NCI-H1105 (cell line): ENCODE measurements around the gene B3GNT2.
"Not testable (repeated sequence)": the region's sequence is repeated elsewhere in the genome, so short reads cannot be mapped to it uniquely, and the experiment has no call there.

Experiments
- DNase-seq: peaks from one replicate; lab custom pipeline; 2025; lab: John Stamatoyannopoulos, UW

B3GNT2 gene

GRCh38 chr2:62195421-62196277 is at the start of gene B3GNT2:
TSS of gene B3GNT2 (plus strand) at chr2:62196115. CDS start at chr2:62222221, 26,106 bp downstream.
- peak; percentile 41 for DNase-seq

- DNase-seq, result not testable (repeated sequence)
These were observed 49.1 kb upstream of the B3GNT2 start for GRCh38 chr2:62146790-62147189.

GRCh38 chr2:62147610-62148301 is 48.2 kb upstream of the B3GNT2 start:
- DNase-seq, result no peak

- no peak for DNase-seq
These were observed 46.2 kb upstream of the B3GNT2 start for GRCh38 chr2:62149708-62150107.

GRCh38 chr2:62150597-62151305 is 45.2 kb upstream of the B3GNT2 start:
- DNase-seq, result no peak

- DNase-seq, result no peak
These were observed 44.6 kb upstream of the B3GNT2 start for GRCh38 chr2:62151306-62151638.

- no peak for DNase-seq
These were observed 43.9 kb upstream of the B3GNT2 start for GRCh38 chr2:62152000-62152399.

- no peak for DNase-seq
These were observed 38.9 kb upstream of the B3GNT2 start for GRCh38 chr2:62156861-62157496.

GRCh38 chr2:62158444-62159121 is 37.3 kb upstream of the B3GNT2 start:
- DNase-seq, result no peak

GRCh38 chr2:62160691-62161090 is 35.2 kb upstream of the B3GNT2 start:
- not testable (repeated sequence) for DNase-seq

GRCh38 chr2:62163106-62163831 is 32.6 kb upstream of the B3GNT2 start:
- no peak for DNase-seq

- DNase-seq, result no peak
These were observed 32.1 kb upstream of the B3GNT2 start for GRCh38 chr2:62163834-62164233.

- DNase-seq, result no peak
These were observed 20.2 kb upstream of the B3GNT2 start for GRCh38 chr2:62175728-62176127.

GRCh38 chr2:62176801-62177200 is 19.1 kb upstream of the B3GNT2 start:
- no peak for DNase-seq

- DNase-seq, result no peak
These were observed 18.4 kb upstream of the B3GNT2 start for GRCh38 chr2:62177392-62178049.

GRCh38 chr2:62178741-62179271 is 17.1 kb upstream of the B3GNT2 start:
- DNase-seq, result no peak

GRCh38 chr2:62180975-62181374 is 14.9 kb upstream of the B3GNT2 start:
- no peak for DNase-seq

GRCh38 chr2:62181843-62182242 is 14.1 kb upstream of the B3GNT2 start:
- no peak for DNase-seq

GRCh38 chr2:62184512-62185230 is 11.2 kb upstream of the B3GNT2 start:
- DNase-seq, result no peak
